Activated naive CD8-positive, alpha-beta T cell treated with anti-CD3 and anti-CD28 coated beads, Interleukin-2, amount 50 U/mL, for 24 hours (primary cell): ENCODE data around the gene TRMT5.

Source experiments
- ATAC-seq: fragments of 150-1000 bp; cut with Tn5 transposase; one replicate; pipeline ENCODE4 v1.10.0; 2021
- DNase-seq: peaks from one replicate; pipeline ENCODE4 v3.0.0; 2021
- H3K27ac Mint-ChIP-seq: one replicate; pipeline ENCODE4 v1.8.0; 2021; ENCODE audit warnings: mild to moderate bottlenecking, mixed read lengths
- H3K27me3 Mint-ChIP-seq: one replicate; pipeline ENCODE4 v1.8.0; 2021; ENCODE audit warnings: mixed read lengths
- H3K36me3 Mint-ChIP-seq: one replicate; pipeline ENCODE4 v1.8.0; 2021; ENCODE audit warnings: low read depth, mixed read lengths
- H3K4me1 Mint-ChIP-seq: one replicate; pipeline ENCODE4 v1.8.0; 2021; ENCODE audit warnings: mixed read lengths
- H3K4me3 Mint-ChIP-seq: one replicate; pipeline ENCODE4 v1.8.0; 2021; ENCODE audit warnings: mild to moderate bottlenecking, moderate library complexity, mixed read lengths
- H3K9me3 Mint-ChIP-seq: one replicate; pipeline ENCODE4 v1.8.0; 2021; ENCODE audit warnings: mixed read lengths

The TRMT5 gene

DNA sequence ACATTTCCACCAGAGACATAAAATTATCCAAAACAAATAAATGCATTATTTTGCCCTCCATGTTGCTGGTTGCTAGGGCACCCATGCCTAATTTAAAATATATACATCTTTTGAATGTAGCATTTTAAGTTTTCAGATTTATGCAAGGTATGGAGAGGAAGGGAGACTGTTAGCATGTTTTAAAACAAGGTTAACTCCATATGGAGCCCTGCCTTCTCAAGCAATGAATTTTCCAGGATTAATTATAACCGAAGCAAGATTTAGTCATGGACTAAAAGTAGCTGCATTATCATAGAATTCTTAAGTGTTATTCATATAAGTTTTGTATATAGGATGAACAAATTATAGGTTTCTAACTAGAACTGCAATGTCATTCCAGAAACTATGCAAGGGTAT is 37.2 kb downstream of the TRMT5 start:
- no peak for DNase-seq
- Mint-ChIP-seq H3K4me1 (peaks cover 10% of the 10 kb centered on the region), H3K36me3 (peaks cover 12% of the 10 kb centered on the region)

DNA sequence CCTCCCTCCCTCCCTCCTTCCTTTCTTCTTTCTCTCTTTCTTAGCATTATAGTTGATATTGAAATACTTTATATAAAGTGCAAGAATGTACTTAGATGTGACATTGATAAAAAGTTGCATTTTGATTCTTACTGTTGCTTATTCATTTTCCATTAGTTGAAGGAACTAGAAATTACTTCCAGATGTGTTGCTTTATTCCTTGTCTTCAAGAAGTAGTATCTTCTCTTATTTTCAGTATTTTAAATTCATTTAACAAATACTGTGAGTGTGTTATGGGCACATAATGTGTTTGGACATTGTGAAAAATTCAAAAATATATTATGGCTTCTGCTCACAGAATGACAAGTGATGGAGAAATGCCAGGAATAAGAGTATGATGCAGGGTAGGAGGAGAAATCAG is 45.6 kb downstream of the TRMT5 start:
- Mint-ChIP-seq H3K4me3 (no peak overlapping the region), H3K9me3 (peaks cover 4% of the 10 kb centered on the region)
- no peak for DNase-seq

More for the DNA sequence above, 37.2 kb downstream of the TRMT5 start:
- H3K27ac Mint-ChIP-seq: no peak overlapping the region
- H3K9me3 Mint-ChIP-seq: peaks cover 3% of the 10 kb centered on the region
- H3K27me3 Mint-ChIP-seq: no peaks in the 10 kb centered on the region
- no peak overlapping the region for H3K4me3 Mint-ChIP-seq
- no peak for ATAC-seq

DNA sequence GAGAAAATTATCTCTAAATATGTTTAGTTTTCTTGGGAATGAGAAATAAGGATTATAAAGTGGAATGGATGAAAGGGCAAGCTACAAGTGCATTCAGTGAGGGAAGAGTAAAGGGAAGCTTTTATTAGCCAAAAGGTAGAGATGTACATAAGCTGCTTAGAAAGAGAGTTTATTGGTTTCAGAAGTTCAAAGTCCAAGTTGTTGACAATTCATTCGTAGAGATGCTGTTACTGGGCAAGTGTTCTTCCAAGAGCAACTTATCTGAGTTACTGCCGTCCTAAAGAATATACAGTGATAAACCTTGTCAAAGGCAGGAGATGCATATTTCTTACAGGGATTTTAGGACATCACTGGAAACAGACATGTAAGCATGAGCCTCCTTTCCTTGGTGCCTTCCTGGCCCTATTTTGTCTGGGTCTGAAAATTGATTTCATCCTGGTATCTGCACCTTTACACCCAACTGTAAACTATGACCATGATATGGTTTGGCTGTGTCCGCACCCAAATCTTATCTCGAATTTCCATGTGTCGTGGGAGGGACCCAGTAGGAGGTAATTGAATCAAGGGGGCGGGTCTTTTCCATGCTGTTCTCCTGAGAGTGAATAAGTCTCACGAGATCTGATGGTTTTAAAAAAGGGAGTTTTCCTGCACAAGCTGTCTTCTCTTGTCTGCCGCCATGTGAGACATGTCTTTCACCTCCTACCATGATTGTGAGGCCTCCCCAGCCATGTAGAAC is 46.8 kb downstream of the TRMT5 start:
- DNase-seq (no peak), ATAC-seq (no peak)
- peaks cover 7% of the 10 kb centered on the region for H3K36me3 Mint-ChIP-seq
- no peak overlapping the region for H3K4me3 Mint-ChIP-seq
- no peaks in the 10 kb centered on the region for H3K27me3 Mint-ChIP-seq
- no peaks in the 10 kb centered on the region for H3K4me1 Mint-ChIP-seq
- H3K27ac Mint-ChIP-seq: no peak overlapping the region
- H3K9me3 Mint-ChIP-seq: peaks cover 4% of the 10 kb centered on the region

More for the DNA sequence above, 45.6 kb downstream of the TRMT5 start:
- ATAC-seq: no peak
- Mint-ChIP-seq H3K36me3 (peaks cover 7% of the 10 kb centered on the region), H3K4me1 (no peaks in the 10 kb centered on the region), H3K27me3 (no peaks in the 10 kb centered on the region), H3K27ac (no peak overlapping the region)

DNA sequence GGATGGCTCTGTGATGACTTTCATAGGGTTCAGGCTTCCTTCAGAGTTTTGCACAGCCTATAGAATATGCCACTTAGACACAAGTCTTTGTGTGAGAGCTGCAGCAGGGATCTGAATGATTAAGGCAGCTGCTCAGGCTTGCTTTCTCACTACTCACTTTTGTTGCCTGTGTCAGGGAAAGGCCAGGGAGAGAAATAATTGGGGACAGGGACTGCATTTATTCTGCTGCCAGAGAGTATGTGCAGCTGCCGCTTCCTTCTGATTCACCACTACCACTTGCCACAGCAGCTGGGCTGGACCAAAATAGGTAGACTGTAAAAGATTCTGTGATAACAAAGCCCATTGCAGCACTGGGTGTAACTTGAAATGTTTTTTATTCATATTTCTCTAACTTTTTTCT is 49.7 kb downstream of the TRMT5 start:
- no peaks in the 10 kb centered on the region for H3K4me1 Mint-ChIP-seq
- no peaks in the 10 kb centered on the region for H3K27me3 Mint-ChIP-seq
- no peak overlapping the region for H3K4me3 Mint-ChIP-seq
- no peak for DNase-seq
- H3K36me3 Mint-ChIP-seq: peaks cover 8% of the 10 kb centered on the region
- no peak for ATAC-seq
- no peak overlapping the region for H3K27ac Mint-ChIP-seq
- peaks cover 4% of the 10 kb centered on the region for H3K9me3 Mint-ChIP-seq

DNA sequence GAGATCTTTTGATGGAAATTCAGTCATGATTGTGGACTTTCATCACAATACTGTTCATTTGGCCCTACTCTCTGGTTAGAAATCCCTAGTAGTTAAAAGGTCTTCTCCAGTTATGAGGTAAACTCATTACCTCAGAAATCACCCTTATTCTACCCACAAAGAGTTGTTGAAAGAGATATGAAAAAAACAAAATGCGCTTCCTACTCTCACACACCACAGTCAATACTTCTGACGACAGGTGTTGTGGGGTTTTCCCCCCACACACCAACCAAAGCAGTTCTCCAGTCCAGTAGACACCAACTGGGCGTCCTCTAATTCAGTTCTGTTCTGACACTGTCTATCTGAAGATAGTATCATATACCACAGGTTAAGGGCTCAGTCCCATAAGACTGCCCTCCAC is 54.9 kb downstream of the TRMT5 start:
- Mint-ChIP-seq H3K4me1 (peaks cover 1% of the 10 kb centered on the region), H3K36me3 (peaks cover 1% of the 10 kb centered on the region), H3K4me3 (no peak overlapping the region), H3K27me3 (no peaks in the 10 kb centered on the region), H3K9me3 (no peaks in the 10 kb centered on the region), H3K27ac (no peak overlapping the region)
- DNase-seq (no peak), ATAC-seq (peak; percentile 24)

DNA sequence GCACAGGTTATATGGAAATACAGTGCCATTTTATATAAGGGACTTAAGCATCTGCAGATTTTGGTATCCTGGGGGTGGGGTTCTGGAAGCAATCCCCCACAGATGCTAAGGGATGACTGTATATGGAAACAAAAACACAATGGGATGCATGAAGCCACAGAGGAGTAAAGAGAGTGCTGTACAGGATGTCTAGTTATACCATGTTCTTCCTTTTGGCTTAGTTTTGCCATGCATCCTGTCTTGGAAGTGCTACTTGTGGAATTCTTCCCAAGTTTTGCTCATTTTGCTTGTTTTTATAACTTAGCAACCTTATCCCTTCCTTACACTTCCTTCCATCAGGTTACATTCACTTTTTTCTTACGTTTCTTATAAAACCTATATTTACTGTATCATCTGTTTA is 55.6 kb downstream of the TRMT5 start:
- Mint-ChIP-seq H3K27me3 (no peaks in the 10 kb centered on the region), H3K9me3 (no peaks in the 10 kb centered on the region), H3K27ac (no peak overlapping the region), H3K36me3 (peaks cover 1% of the 10 kb centered on the region), H3K4me3 (no peak overlapping the region), H3K4me1 (peaks cover 1% of the 10 kb centered on the region)
- no peak for ATAC-seq
- no peak for DNase-seq

- H3K9me3 Mint-ChIP-seq: no peaks in the 10 kb centered on the region
- H3K27me3 Mint-ChIP-seq: no peaks in the 10 kb centered on the region
- DNase-seq (no peak), ATAC-seq (no peak)
- peaks cover 3% of the 10 kb centered on the region for H3K36me3 Mint-ChIP-seq
- H3K4me3 Mint-ChIP-seq: no peak overlapping the region
- peaks cover 1% of the 10 kb centered on the region for H3K4me1 Mint-ChIP-seq
- no peak overlapping the region for H3K27ac Mint-ChIP-seq
Observed at GRCh38 chr14:60922050-60922449, 58.8 kb downstream of the TRMT5 start.
